ENCODE data around the gene PRDM16. TPM values are rescaled to one million over a fixed set of nuclear protein-coding genes. Genes with fewer than 3 reads are reported as not detected.

PRDM16 gene
- polyA plus RNA-seq, 3 donors, result not detected

DNA sequence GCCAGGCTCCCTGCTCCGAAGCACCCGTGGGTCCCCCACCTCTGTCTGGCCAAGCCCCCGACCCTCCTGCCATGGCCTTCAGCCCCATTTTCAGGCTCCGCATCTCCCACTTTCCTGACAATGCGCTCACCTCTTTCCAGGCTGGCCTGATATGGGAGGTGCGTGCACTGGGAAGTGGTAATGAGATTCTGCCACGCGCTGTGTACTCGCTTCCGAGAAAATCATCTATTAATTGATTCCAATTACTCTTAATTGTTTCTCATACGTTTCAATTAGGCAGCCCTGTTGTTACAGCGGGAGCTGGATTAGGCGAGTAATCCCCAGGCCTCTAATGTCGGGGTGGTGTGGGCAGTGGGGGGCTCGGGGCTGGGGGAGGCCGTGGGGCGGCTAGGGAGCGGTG, 263.0 kb downstream of the PRDM16 start:
- 100% methylated on average over 5 of the region's 18 CpGs for WGBS (ENCODE audit: insufficient coverage)
- H4K20me1 ChIP-seq (ENCODE audit: insufficient read depth, low read length), result no peaks in the 10 kb centered on the region
- H3K9me3 Mint-ChIP-seq, result peaks cover 0 to 1% (median 0%) of the 10 kb centered on the region in 7 donors
- no peak overlapping the region for H3K4me3 Mint-ChIP-seq
- H3K9ac ChIP-seq (ENCODE audit: insufficient read depth, low read length, poor library complexity, severe bottlenecking), result no peak overlapping the region
- no peak for DNase-seq
- intact Hi-C loops (cut with micrococcal nuclease), result no loop called here
- no peaks in the 10 kb centered on the region for H3K4me1 ChIP-seq (ENCODE audit: control insufficient read depth in 1 of 2, insufficient read depth in 2 of 2, low read length in 2 of 2)
- TF ChIP-seq, protein P1, sequence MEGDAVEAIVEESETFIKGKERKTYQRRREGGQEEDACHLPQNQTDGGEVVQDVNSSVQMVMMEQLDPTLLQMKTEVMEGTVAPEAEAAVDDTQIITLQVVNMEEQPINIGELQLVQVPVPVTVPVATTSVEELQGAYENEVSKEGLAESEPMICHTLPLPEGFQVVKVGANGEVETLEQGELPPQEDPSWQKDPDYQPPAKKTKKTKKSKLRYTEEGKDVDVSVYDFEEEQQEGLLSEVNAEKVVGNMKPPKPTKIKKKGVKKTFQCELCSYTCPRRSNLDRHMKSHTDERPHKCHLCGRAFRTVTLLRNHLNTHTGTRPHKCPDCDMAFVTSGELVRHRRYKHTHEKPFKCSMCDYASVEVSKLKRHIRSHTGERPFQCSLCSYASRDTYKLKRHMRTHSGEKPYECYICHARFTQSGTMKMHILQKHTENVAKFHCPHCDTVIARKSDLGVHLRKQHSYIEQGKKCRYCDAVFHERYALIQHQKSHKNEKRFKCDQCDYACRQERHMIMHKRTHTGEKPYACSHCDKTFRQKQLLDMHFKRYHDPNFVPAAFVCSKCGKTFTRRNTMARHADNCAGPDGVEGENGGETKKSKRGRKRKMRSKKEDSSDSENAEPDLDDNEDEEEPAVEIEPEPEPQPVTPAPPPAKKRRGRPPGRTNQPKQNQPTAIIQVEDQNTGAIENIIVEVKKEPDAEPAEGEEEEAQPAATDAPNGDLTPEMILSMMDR (IDR thresholded peaks at IDR 0.05), result no peak
- no peaks in the 10 kb centered on the region for H3K4me1 Mint-ChIP-seq
- peaks cover 7 to 10% of the 10 kb centered on the region in 2 donors for H3K9me3 ChIP-seq (replicated peaks in 1 of 2; ENCODE audit: control insufficient read depth in 1 of 2, insufficient read depth in 1 of 2, low read length in 2 of 2)
- no peak overlapping the region for H3K4me2 ChIP-seq (replicated peaks; ENCODE audit: extremely low read depth, low read length, poor library complexity, severe bottlenecking)
- H3K36me3 ChIP-seq (replicated peaks in 1 of 2; ENCODE audit: control insufficient read depth in 1 of 2, insufficient read depth in 2 of 2, low read length in 2 of 2), result no peaks in the 10 kb centered on the region
- no peak overlapping the region for H2AFZ ChIP-seq (ENCODE audit: insufficient read depth, low read depth, low read length, poor library complexity, severe bottlenecking)
- H3K27ac ChIP-seq (ENCODE audit: low read depth in 1 of 2, low read length in 2 of 2), result no peak overlapping the region
- H3K36me3 Mint-ChIP-seq, result no peaks in the 10 kb centered on the region
- H3K4me3 ChIP-seq (replicated peaks in 1 of 3; ENCODE audit: low read depth in 2 of 3, low read length in 3 of 3), result no peak overlapping the region
- no peaks in the 10 kb centered on the region for H3K79me2 ChIP-seq (ENCODE audit: insufficient read depth, low read length)
- H3K27me3 Mint-ChIP-seq (ENCODE audit: low read depth in 3 of 3), result peaks cover 0 to 3% (median 1%) of the 10 kb centered on the region in 3 donors
- H3K27ac Mint-ChIP-seq, result no peak overlapping the region
- no peaks in the 10 kb centered on the region for H3K27me3 ChIP-seq (ENCODE audit: control insufficient read depth in 2 of 2, insufficient read depth in 2 of 2, low read length in 2 of 2)

DNA sequence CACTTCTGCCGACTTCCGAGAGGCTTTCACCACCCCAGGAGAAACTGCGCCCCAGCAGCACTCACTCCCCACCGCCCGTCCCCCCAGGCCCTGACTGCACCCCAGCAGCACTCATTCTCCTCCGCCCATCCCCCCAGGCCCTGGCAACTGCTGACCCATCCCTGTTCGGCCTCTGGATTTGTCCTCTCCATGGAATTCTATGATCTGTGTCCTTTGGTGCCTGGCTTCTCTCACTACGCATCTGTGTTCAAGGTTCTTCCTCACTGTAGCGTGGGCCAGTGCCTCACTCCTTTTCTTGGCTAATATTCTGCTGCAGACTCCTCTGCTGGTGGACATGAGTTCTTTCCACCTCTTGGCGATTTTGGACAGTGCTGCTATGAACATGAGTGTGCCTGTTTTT, 263.7 kb downstream of the PRDM16 start:
- TF ChIP-seq, protein P1 (IDR thresholded peaks at IDR 0.05), result no peak
- no peaks in the 10 kb centered on the region for H3K27me3 ChIP-seq (ENCODE audit: control insufficient read depth in 2 of 2, insufficient read depth in 2 of 2, low read length in 2 of 2)
- H3K36me3 Mint-ChIP-seq, result no peaks in the 10 kb centered on the region
- no peak overlapping the region for H3K27ac ChIP-seq (ENCODE audit: low read depth in 1 of 2, low read length in 2 of 2)
- no peaks in the 10 kb centered on the region for H3K4me1 ChIP-seq (ENCODE audit: control insufficient read depth in 1 of 2, insufficient read depth in 2 of 2, low read length in 2 of 2)
- no peak overlapping the region for H3K4me3 ChIP-seq (replicated peaks in 1 of 3; ENCODE audit: low read depth in 2 of 3, low read length in 3 of 3)
- H3K36me3 ChIP-seq (replicated peaks in 1 of 2; ENCODE audit: control insufficient read depth in 1 of 2, insufficient read depth in 2 of 2, low read length in 2 of 2), result no peaks in the 10 kb centered on the region
- no peak for DNase-seq
- H3K4me1 Mint-ChIP-seq, result no peaks in the 10 kb centered on the region
- H3K9ac ChIP-seq (ENCODE audit: insufficient read depth, low read length, poor library complexity, severe bottlenecking), result no peak overlapping the region
- H3K79me2 ChIP-seq (ENCODE audit: insufficient read depth, low read length), result no peaks in the 10 kb centered on the region
- no peak overlapping the region for H3K4me2 ChIP-seq (replicated peaks; ENCODE audit: extremely low read depth, low read length, poor library complexity, severe bottlenecking)
- 95% methylated on average over 9 of the region's 10 CpGs for WGBS (ENCODE audit: insufficient coverage)
- peaks cover 7 to 16% of the 10 kb centered on the region in 2 donors for H3K9me3 ChIP-seq (replicated peaks in 1 of 2; ENCODE audit: control insufficient read depth in 1 of 2, insufficient read depth in 1 of 2, low read length in 2 of 2)
- peaks cover 0 to 2% (median 0%) of the 10 kb centered on the region in 7 donors for H3K9me3 Mint-ChIP-seq
- intact Hi-C loops (cut with micrococcal nuclease), result no loop called here
- H3K4me3 Mint-ChIP-seq, result no peak overlapping the region
- H3K27me3 Mint-ChIP-seq (ENCODE audit: low read depth in 3 of 3), result peaks cover 0 to 3% (median 1%) of the 10 kb centered on the region in 3 donors
- H2AFZ ChIP-seq (ENCODE audit: insufficient read depth, low read depth, low read length, poor library complexity, severe bottlenecking), result no peak overlapping the region
- H3K27ac Mint-ChIP-seq, result no peak overlapping the region
- H4K20me1 ChIP-seq (ENCODE audit: insufficient read depth, low read length), result no peaks in the 10 kb centered on the region

All from CD14-positive monocyte (primary cell).